ENCODE measurements around the gene KIAA1549. TPM values are rescaled to one million over a fixed set of nuclear protein-coding genes. Genes with fewer than 3 reads are reported as not detected.
A peak's percentile ranks its signal among the peaks of the same experiment; 100 is the strongest.
"Not testable (repeated sequence)": the region's sequence is repeated elsewhere in the genome, so short reads cannot be mapped to it uniquely, and the experiment has no call there.

The KIAA1549 gene
- total RNA-seq, 1 donor from 2014 or later, result 21.6 TPM

GRCh38 chr7:138945821-138946220 lies 35.4 kb downstream of the KIAA1549 start:
- DNase-seq (ENCODE audit: low spot score in 2 of 2) (no peak), FAIRE-seq (no peak)

- FAIRE-seq, result no peak
- DNase-seq (ENCODE audit: low spot score in 2 of 2), result no peak
Observed at GRCh38 chr7:138945154-138945553, 36.0 kb downstream of the KIAA1549 start.

GRCh38 chr7:138944592-138944991 lies 36.6 kb downstream of the KIAA1549 start:
- no peak for DNase-seq (ENCODE audit: low spot score in 2 of 2)
- no peak for FAIRE-seq

- no peak for FAIRE-seq
Observed at GRCh38 chr7:138943061-138943460, 38.1 kb downstream of the KIAA1549 start.

GRCh38 chr7:138941545-138941944 lies 39.6 kb downstream of the KIAA1549 start:
- DNase-seq (ENCODE audit: low spot score in 2 of 2), result no peak
- no peak for FAIRE-seq

More at GRCh38 chr7:138943061-138943460, 38.1 kb downstream of the KIAA1549 start:
- no peak for DNase-seq (ENCODE audit: low spot score in 2 of 2)

- not testable (repeated sequence) for DNase-seq (ENCODE audit: low spot score in 2 of 2)
Observed at GRCh38 chr7:138940602-138941001, 40.6 kb downstream of the KIAA1549 start.

GRCh38 chr7:138937484-138937883 lies 43.7 kb downstream of the KIAA1549 start:
- no peak for DNase-seq (ENCODE audit: low spot score in 2 of 2)
- no peak for FAIRE-seq

More at GRCh38 chr7:138940602-138941001, 40.6 kb downstream of the KIAA1549 start:
- FAIRE-seq, result not testable (repeated sequence)

GRCh38 chr7:138935465-138936011 lies 45.7 kb downstream of the KIAA1549 start:
- FAIRE-seq (no peak), DNase-seq (ENCODE audit: low spot score in 2 of 2) (peak in 1 of 2 donors; percentile 42)

GRCh38 chr7:138934861-138935260 lies 46.3 kb downstream of the KIAA1549 start:
- no peak for FAIRE-seq

GRCh38 chr7:138934367-138934766 lies 46.8 kb downstream of the KIAA1549 start:
- no peak for FAIRE-seq
- DNase-seq (ENCODE audit: low spot score in 2 of 2), result no peak

More at GRCh38 chr7:138934861-138935260, 46.3 kb downstream of the KIAA1549 start:
- DNase-seq (ENCODE audit: low spot score in 2 of 2), result no peak

GRCh38 chr7:138932870-138933269 lies 48.3 kb downstream of the KIAA1549 start:
- DNase-seq (ENCODE audit: low spot score in 2 of 2) (no peak), FAIRE-seq (no peak)

GRCh38 chr7:138932427-138932826 lies 48.8 kb downstream of the KIAA1549 start:
- FAIRE-seq (no peak), DNase-seq (ENCODE audit: low spot score in 2 of 2) (no peak)

- DNase-seq (ENCODE audit: low spot score in 2 of 2), result no peak
- no peak for FAIRE-seq
Observed at GRCh38 chr7:138929969-138930368, 51.2 kb downstream of the KIAA1549 start.

- FAIRE-seq, result no peak
- DNase-seq (ENCODE audit: low spot score in 2 of 2), result no peak
Observed at GRCh38 chr7:138926241-138926612, 55.0 kb downstream of the KIAA1549 start.

- DNase-seq (ENCODE audit: low spot score in 2 of 2) (no peak), FAIRE-seq (no peak)
Observed at GRCh38 chr7:138924501-138925225, 56.5 kb downstream of the KIAA1549 start.

- FAIRE-seq (no peak), DNase-seq (ENCODE audit: low spot score in 2 of 2) (no peak)
Observed at GRCh38 chr7:138921277-138921676, 59.9 kb downstream of the KIAA1549 start.

- DNase-seq (ENCODE audit: low spot score in 2 of 2) (no peak), FAIRE-seq (no peak)
Observed at GRCh38 chr7:138919911-138920310, 61.3 kb downstream of the KIAA1549 start.

GRCh38 chr7:138919216-138919615 lies 62.0 kb downstream of the KIAA1549 start:
- DNase-seq (ENCODE audit: low spot score in 2 of 2), result no peak
- FAIRE-seq, result no peak

- FAIRE-seq (no peak), DNase-seq (ENCODE audit: low spot score in 2 of 2) (no peak)
Observed at GRCh38 chr7:138918756-138919155, 62.4 kb downstream of the KIAA1549 start.

- no peak for FAIRE-seq
- no peak for DNase-seq (ENCODE audit: low spot score in 2 of 2)
Observed at GRCh38 chr7:138918176-138918575, 63.0 kb downstream of the KIAA1549 start.

- FAIRE-seq (no peak), DNase-seq (ENCODE audit: low spot score in 2 of 2) (no peak)
Observed at GRCh38 chr7:138917771-138918170, 63.4 kb downstream of the KIAA1549 start.

GRCh38 chr7:138916731-138917130 lies 64.5 kb downstream of the KIAA1549 start:
- FAIRE-seq (no peak), DNase-seq (ENCODE audit: low spot score in 2 of 2) (no peak)

Data from frontal cortex (tissue), 4 donors.